Stimulated activated naive CD8-positive, alpha-beta T cell treated with anti-CD3 and anti-CD28 coated beads, Interleukin-15, Interleukin-2, amounts not matched to agents 100 ng/mL and 50 ng/mL, for 24 hours (primary cell): ENCODE results near the gene GGNBP2.
A peak's percentile ranks its signal among the peaks of the same experiment; 100 is the strongest.

Experiments used
- H3K27ac Mint-ChIP-seq: one replicate; pipeline ENCODE4 v1.8.0; 2021; ENCODE audit warnings: mild to moderate bottlenecking, mixed read lengths
- H3K27me3 Mint-ChIP-seq: one replicate; pipeline ENCODE4 v1.8.0; 2021; ENCODE audit warnings: mixed read lengths
- H3K36me3 Mint-ChIP-seq: one replicate; pipeline ENCODE4 v1.8.0; 2021; ENCODE audit warnings: low read depth, mixed read lengths
- H3K4me1 Mint-ChIP-seq: one replicate; pipeline ENCODE4 v1.8.0; 2021; ENCODE audit warnings: low read depth, mixed read lengths
- H3K4me3 Mint-ChIP-seq: one replicate; pipeline ENCODE4 v1.8.0; 2021; ENCODE audit warnings: mild to moderate bottlenecking, mixed read lengths
- H3K9me3 Mint-ChIP-seq: one replicate; pipeline ENCODE4 v1.8.0; 2021; ENCODE audit warnings: mixed read lengths

GGNBP2 gene

GRCh38 chr17:36534840-36535668 is 9.7 kb upstream of the GGNBP2 start, which contains the start of the genes MYO19 and PIGW:
Gene MYO19 (minus strand): TSS chr17:36534868. CDS start chr17:36532538, 2,330 bp downstream.
Gene PIGW (plus strand): TSS chr17:36534987. CDS start chr17:36537102, 2,115 bp downstream.
- H3K27ac Mint-ChIP-seq = peak within 1 kb of the TSS; percentile 99
- no peaks in the 10 kb centered on the region for H3K27me3 Mint-ChIP-seq
- peaks cover 64% of the 10 kb centered on the region for H3K36me3 Mint-ChIP-seq
- H3K9me3 Mint-ChIP-seq = no peaks in the 10 kb centered on the region
- H3K4me3 Mint-ChIP-seq = peak within 1 kb of the TSS; percentile 98
- H3K4me1 Mint-ChIP-seq = peaks cover 38% of the 10 kb centered on the region

- no peaks in the 10 kb centered on the region for H3K9me3 Mint-ChIP-seq
Measured at GRCh38 chr17:36535669-36536081, 9.0 kb upstream of the GGNBP2 start.

GRCh38 chr17:36540696-36541095 is 4.0 kb upstream of the GGNBP2 start:
- H3K27ac Mint-ChIP-seq = no peak overlapping the region
- peaks cover 30% of the 10 kb centered on the region for H3K4me1 Mint-ChIP-seq
- peaks cover 42% of the 10 kb centered on the region for H3K36me3 Mint-ChIP-seq
- H3K4me3 Mint-ChIP-seq = no peak overlapping the region
- no peaks in the 10 kb centered on the region for H3K9me3 Mint-ChIP-seq
- no peaks in the 10 kb centered on the region for H3K27me3 Mint-ChIP-seq

More at GRCh38 chr17:36535669-36536081, 9.0 kb upstream of the GGNBP2 start:
- no peaks in the 10 kb centered on the region for H3K27me3 Mint-ChIP-seq
- H3K4me1 Mint-ChIP-seq = peaks cover 38% of the 10 kb centered on the region
- peak overlapping the region; percentile 98 for H3K4me3 Mint-ChIP-seq
- H3K36me3 Mint-ChIP-seq = peaks cover 65% of the 10 kb centered on the region
- peak overlapping the region; percentile 99 for H3K27ac Mint-ChIP-seq

- H3K4me1 Mint-ChIP-seq = peaks cover 24% of the 10 kb centered on the region
- peaks cover 37% of the 10 kb centered on the region for H3K36me3 Mint-ChIP-seq
- H3K27me3 Mint-ChIP-seq = no peaks in the 10 kb centered on the region
- H3K27ac Mint-ChIP-seq = no peak overlapping the region
- peak overlapping the region; percentile 10 for H3K4me3 Mint-ChIP-seq
- no peaks in the 10 kb centered on the region for H3K9me3 Mint-ChIP-seq
Measured at GRCh38 chr17:36542755-36543154, 2.0 kb upstream of the GGNBP2 start.

- Mint-ChIP-seq H3K4me3 (peak overlapping the region; percentile 96), H3K36me3 (peaks cover 34% of the 10 kb centered on the region), H3K27ac (peak overlapping the region; percentile 98), H3K4me1 (peaks cover 35% of the 10 kb centered on the region), H3K9me3 (no peaks in the 10 kb centered on the region), H3K27me3 (no peaks in the 10 kb centered on the region)
Measured at GRCh38 chr17:36544044-36544306, 744 bp upstream of the GGNBP2 start.

- H3K27me3 Mint-ChIP-seq = no peaks in the 10 kb centered on the region
- H3K27ac Mint-ChIP-seq = peak overlapping the region; percentile 93
- peaks cover 45% of the 10 kb centered on the region for H3K4me1 Mint-ChIP-seq
- H3K4me3 Mint-ChIP-seq = peak overlapping the region; percentile 96
- H3K9me3 Mint-ChIP-seq = no peaks in the 10 kb centered on the region
- H3K36me3 Mint-ChIP-seq = peaks cover 29% of the 10 kb centered on the region
Measured at GRCh38 chr17:36545077-36545464, 352 bp downstream of the GGNBP2 start.

- Mint-ChIP-seq H3K9me3 (no peaks in the 10 kb centered on the region), H3K4me3 (peak overlapping the region; percentile 96), H3K27me3 (no peaks in the 10 kb centered on the region), H3K27ac (peak overlapping the region; percentile 96), H3K36me3 (peaks cover 26% of the 10 kb centered on the region), H3K4me1 (peaks cover 51% of the 10 kb centered on the region)
Measured at GRCh38 chr17:36545465-36546417, 1.0 kb downstream of the GGNBP2 start.

- Mint-ChIP-seq H3K4me1 (peaks cover 57% of the 10 kb centered on the region), H3K36me3 (peaks cover 28% of the 10 kb centered on the region), H3K9me3 (no peaks in the 10 kb centered on the region), H3K27ac (peak overlapping the region; percentile 96), H3K4me3 (peak overlapping the region; percentile 96), H3K27me3 (no peaks in the 10 kb centered on the region)
Measured at GRCh38 chr17:36546418-36547093, 1.8 kb downstream of the GGNBP2 start.

GRCh38 chr17:36547776-36548175 is 3.1 kb downstream of the GGNBP2 start:
- peak overlapping the region; percentile 96 for H3K4me3 Mint-ChIP-seq
- H3K4me1 Mint-ChIP-seq = peaks cover 67% of the 10 kb centered on the region
- H3K27ac Mint-ChIP-seq = peak overlapping the region; percentile 88
- H3K36me3 Mint-ChIP-seq = peaks cover 31% of the 10 kb centered on the region
- H3K9me3 Mint-ChIP-seq = no peaks in the 10 kb centered on the region
- no peaks in the 10 kb centered on the region for H3K27me3 Mint-ChIP-seq

- Mint-ChIP-seq H3K27me3 (no peaks in the 10 kb centered on the region), H3K4me1 (peaks cover 79% of the 10 kb centered on the region), H3K27ac (peak overlapping the region; percentile 17), H3K4me3 (peak overlapping the region; percentile 36), H3K36me3 (peaks cover 48% of the 10 kb centered on the region), H3K9me3 (no peaks in the 10 kb centered on the region)
Measured at GRCh38 chr17:36550491-36551417, 6.0 kb downstream of the GGNBP2 start.

- no peaks in the 10 kb centered on the region for H3K9me3 Mint-ChIP-seq
- no peaks in the 10 kb centered on the region for H3K27me3 Mint-ChIP-seq
- H3K36me3 Mint-ChIP-seq = peaks cover 48% of the 10 kb centered on the region
- H3K27ac Mint-ChIP-seq = peak overlapping the region; percentile 68
- H3K4me3 Mint-ChIP-seq = peak overlapping the region; percentile 9
- H3K4me1 Mint-ChIP-seq = peaks cover 63% of the 10 kb centered on the region
Measured at GRCh38 chr17:36553459-36553858, 8.7 kb downstream of the GGNBP2 start.

GRCh38 chr17:36566081-36566480 is 21.4 kb downstream of the GGNBP2 start:
- Mint-ChIP-seq H3K9me3 (no peaks in the 10 kb centered on the region), H3K27me3 (no peaks in the 10 kb centered on the region), H3K4me3 (no peak overlapping the region), H3K4me1 (peaks cover 9% of the 10 kb centered on the region), H3K36me3 (peaks cover 62% of the 10 kb centered on the region), H3K27ac (no peak overlapping the region)

GRCh38 chr17:36575028-36575427 is 30.3 kb downstream of the GGNBP2 start:
- Mint-ChIP-seq H3K4me1 (peaks cover 8% of the 10 kb centered on the region), H3K27me3 (no peaks in the 10 kb centered on the region), H3K27ac (no peak overlapping the region), H3K9me3 (no peaks in the 10 kb centered on the region), H3K4me3 (no peak overlapping the region), H3K36me3 (peaks cover 68% of the 10 kb centered on the region)

- Mint-ChIP-seq H3K27me3 (no peaks in the 10 kb centered on the region), H3K9me3 (no peaks in the 10 kb centered on the region), H3K4me1 (peaks cover 8% of the 10 kb centered on the region), H3K27ac (no peak overlapping the region), H3K4me3 (no peak overlapping the region), H3K36me3 (peaks cover 79% of the 10 kb centered on the region)
Measured at GRCh38 chr17:36576793-36577192, 32.1 kb downstream of the GGNBP2 start.
